ENCODE measurements around the gene PDE6B. TPM values are rescaled to one million over a fixed set of nuclear protein-coding genes. Genes with fewer than 3 reads are reported as not detected.

Gene PDE6B
- total and polyA plus RNA-seq, 2 of the 13 experiments (the other 11 are each of a cell fraction or from before 2014, with no cell fraction given): 0.38 to 0.40 TPM

DNA sequence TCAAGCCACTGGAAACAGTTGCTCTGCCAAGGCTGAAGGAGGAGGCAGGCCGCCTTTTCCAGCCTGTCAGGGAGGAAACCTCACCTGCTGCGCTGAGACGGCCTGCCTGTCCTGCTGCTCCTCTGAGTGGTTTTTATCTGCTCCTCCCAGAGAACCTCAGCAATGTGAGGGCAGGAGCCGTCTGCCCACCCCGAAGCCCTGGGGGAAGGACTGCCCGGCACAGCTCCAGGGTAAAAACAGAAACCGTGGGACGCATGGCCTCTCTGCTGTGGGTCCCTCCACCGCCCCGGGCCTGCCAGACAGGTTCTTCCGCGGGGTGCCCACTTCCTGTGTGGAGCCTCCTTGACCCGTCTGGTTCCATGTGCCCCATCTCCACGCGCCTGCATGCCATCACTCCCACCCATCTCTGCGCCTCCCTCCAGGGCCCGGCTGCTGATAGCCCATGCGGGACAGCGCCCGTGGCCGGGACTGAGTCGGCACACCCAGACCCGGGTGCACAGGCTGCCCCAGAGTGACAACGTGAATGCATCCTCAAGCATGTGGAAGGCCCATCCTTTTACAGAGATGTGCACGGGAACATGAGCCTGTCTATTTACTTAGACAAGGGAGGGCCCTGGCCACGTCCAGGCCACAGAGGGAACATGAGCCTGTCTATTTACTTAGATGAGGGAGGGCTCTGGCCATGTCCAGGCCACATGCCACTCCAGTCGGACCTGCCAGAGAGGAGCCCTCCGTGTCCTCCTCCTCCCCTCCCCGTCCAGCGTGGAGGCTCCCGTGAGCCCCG lies 67.6 kb downstream of the PDE6B start (continued):
- TF ChIP-seq ZSCAN9 (CRISPR knock-in tag; IDR thresholded peaks at IDR 0.05; ENCODE audit: borderline replicate concordance) (peak; percentile 86; the same call in 1 of the 2 replicates), CHD2 (IDR thresholded peaks at IDR 0.05; ENCODE audit: low read depth, low read length) (no peak), PHF21A (CRISPR knock-in tag; IDR thresholded peaks at IDR 0.05) (no peak), TOE1 (CRISPR knock-in tag; IDR thresholded peaks at IDR 0.05) (no peak), FOSL2 (CRISPR knock-in tag; IDR thresholded peaks at IDR 0.05) (peak; percentile 74), ISL2 (CRISPR knock-in tag; IDR thresholded peaks at IDR 0.05) (no peak), RXRA (CRISPR knock-in tag; IDR thresholded peaks at IDR 0.05) (peak; percentile 66), ZNF83 (CRISPR knock-in tag; IDR thresholded peaks at IDR 0.05; ENCODE audit: borderline replicate concordance) (no peak), NFYB (CRISPR knock-in tag; IDR thresholded peaks at IDR 0.05) (no peak), ZBTB3 (CRISPR knock-in tag; IDR thresholded peaks at IDR 0.05; ENCODE audit: borderline replicate concordance, low read depth) (no peak), TEAD3 (CRISPR knock-in tag; optimal IDR thresholded peaks at IDR 0.05; ENCODE audit: borderline replicate concordance) (peak; percentile 65), SMAD9 (CRISPR knock-in tag; IDR thresholded peaks at IDR 0.05) (no peak), SP1 (IDR thresholded peaks at IDR 0.05) (no peak), SP1 (CRISPR knock-in tag; IDR thresholded peaks at IDR 0.05) (no peak), ZNF12 (CRISPR knock-in tag; IDR thresholded peaks at IDR 0.05) (no peak)
- TF ChIP-seq, protein P1, sequence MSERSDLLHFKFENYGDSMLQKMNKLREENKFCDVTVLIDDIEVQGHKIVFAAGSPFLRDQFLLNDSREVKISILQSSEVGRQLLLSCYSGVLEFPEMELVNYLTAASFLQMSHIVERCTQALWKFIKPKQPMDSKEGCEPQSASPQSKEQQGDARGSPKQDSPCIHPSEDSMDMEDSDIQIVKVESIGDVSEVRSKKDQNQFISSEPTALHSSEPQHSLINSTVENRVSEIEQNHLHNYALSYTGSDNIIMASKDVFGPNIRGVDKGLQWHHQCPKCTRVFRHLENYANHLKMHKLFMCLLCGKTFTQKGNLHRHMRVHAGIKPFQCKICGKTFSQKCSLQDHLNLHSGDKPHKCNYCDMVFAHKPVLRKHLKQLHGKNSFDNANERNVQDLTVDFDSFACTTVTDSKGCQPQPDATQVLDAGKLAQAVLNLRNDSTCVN (CRISPR knock-in tag; IDR thresholded peaks at IDR 0.05; ENCODE audit: borderline replicate concordance): peak; percentile 70; the same call in 1 of the 2 replicates
- TF ChIP-seq, protein P2, sequence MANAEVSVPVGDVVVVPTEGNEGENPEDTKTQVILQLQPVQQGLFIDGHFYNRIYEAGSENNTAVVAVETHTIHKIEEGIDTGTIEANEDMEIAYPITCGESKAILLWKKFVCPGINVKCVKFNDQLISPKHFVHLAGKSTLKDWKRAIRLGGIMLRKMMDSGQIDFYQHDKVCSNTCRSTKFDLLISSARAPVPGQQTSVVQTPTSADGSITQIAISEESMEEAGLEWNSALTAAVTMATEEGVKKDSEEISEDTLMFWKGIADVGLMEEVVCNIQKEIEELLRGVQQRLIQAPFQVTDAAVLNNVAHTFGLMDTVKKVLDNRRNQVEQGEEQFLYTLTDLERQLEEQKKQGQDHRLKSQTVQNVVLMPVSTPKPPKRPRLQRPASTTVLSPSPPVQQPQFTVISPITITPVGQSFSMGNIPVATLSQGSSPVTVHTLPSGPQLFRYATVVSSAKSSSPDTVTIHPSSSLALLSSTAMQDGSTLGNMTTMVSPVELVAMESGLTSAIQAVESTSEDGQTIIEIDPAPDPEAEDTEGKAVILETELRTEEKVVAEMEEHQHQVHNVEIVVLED (CRISPR knock-in tag; IDR thresholded peaks at IDR 0.05; ENCODE audit: borderline replicate concordance): no peak
- TF ChIP-seq, protein P3, sequence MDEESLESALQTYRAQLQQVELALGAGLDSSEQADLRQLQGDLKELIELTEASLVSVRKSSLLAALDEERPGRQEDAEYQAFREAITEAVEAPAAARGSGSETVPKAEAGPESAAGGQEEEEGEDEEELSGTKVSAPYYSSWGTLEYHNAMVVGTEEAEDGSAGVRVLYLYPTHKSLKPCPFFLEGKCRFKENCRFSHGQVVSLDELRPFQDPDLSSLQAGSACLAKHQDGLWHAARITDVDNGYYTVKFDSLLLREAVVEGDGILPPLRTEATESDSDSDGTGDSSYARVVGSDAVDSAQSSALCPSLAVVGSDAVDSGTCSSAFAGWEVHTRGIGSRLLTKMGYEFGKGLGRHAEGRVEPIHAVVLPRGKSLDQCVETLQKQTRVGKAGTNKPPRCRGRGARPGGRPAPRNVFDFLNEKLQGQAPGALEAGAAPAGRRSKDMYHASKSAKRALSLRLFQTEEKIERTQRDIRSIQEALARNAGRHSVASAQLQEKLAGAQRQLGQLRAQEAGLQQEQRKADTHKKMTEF (CRISPR knock-in tag; IDR thresholded peaks at IDR 0.05): peak; percentile 91
- TF ChIP-seq, protein P4, sequence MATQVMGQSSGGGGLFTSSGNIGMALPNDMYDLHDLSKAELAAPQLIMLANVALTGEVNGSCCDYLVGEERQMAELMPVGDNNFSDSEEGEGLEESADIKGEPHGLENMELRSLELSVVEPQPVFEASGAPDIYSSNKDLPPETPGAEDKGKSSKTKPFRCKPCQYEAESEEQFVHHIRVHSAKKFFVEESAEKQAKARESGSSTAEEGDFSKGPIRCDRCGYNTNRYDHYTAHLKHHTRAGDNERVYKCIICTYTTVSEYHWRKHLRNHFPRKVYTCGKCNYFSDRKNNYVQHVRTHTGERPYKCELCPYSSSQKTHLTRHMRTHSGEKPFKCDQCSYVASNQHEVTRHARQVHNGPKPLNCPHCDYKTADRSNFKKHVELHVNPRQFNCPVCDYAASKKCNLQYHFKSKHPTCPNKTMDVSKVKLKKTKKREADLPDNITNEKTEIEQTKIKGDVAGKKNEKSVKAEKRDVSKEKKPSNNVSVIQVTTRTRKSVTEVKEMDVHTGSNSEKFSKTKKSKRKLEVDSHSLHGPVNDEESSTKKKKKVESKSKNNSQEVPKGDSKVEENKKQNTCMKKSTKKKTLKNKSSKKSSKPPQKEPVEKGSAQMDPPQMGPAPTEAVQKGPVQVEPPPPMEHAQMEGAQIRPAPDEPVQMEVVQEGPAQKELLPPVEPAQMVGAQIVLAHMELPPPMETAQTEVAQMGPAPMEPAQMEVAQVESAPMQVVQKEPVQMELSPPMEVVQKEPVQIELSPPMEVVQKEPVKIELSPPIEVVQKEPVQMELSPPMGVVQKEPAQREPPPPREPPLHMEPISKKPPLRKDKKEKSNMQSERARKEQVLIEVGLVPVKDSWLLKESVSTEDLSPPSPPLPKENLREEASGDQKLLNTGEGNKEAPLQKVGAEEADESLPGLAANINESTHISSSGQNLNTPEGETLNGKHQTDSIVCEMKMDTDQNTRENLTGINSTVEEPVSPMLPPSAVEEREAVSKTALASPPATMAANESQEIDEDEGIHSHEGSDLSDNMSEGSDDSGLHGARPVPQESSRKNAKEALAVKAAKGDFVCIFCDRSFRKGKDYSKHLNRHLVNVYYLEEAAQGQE (IDR thresholded peaks at IDR 0.05; ENCODE audit: borderline replicate concordance in 1 of 2, low read depth in 1 of 2, low read length in 2 of 2): no peak
- TF ChIP-seq, protein P5, sequence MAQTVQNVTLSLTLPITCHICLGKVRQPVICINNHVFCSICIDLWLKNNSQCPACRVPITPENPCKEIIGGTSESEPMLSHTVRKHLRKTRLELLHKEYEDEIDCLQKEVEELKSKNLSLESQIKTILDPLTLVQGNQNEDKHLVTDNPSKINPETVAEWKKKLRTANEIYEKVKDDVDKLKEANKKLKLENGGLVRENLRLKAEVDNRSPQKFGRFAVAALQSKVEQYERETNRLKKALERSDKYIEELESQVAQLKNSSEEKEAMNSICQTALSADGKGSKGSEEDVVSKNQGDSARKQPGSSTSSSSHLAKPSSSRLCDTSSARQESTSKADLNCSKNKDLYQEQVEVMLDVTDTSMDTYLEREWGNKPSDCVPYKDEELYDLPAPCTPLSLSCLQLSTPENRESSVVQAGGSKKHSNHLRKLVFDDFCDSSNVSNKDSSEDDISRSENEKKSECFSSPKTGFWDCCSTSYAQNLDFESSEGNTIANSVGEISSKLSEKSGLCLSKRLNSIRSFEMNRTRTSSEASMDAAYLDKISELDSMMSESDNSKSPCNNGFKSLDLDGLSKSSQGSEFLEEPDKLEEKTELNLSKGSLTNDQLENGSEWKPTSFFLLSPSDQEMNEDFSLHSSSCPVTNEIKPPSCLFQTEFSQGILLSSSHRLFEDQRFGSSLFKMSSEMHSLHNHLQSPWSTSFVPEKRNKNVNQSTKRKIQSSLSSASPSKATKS (CRISPR knock-in tag; IDR thresholded peaks at IDR 0.05): no peak
